A673 (cell line): Measurements from ENCODE around the gene DNAJC28.

Experiments
- EZH2 ChIP-seq: fragments of 200-600 bp; sonication (generic); IDR thresholded peaks from 2 replicates; pipeline ENCODE4 v1.6.1; 2017; ENCODE audit warnings: borderline replicate concordance, low read depth, mild to moderate bottlenecking, mixed read lengths, antibody characterized with exemption, low read length; ENCODE audit not compliant: poor library complexity, severe bottlenecking
- TF ChIP-seq, protein P1 (sequence below): fragments of 300-800, 200-600 bp; sonication (generic); conservative IDR thresholded peaks from 2 replicates; pipeline ENCODE4 v1.5.1; 2017; ENCODE audit warnings: low read depth, mild to moderate bottlenecking, antibody characterized with exemption, low read length, moderate library complexity, mixed read lengths

DNA sequence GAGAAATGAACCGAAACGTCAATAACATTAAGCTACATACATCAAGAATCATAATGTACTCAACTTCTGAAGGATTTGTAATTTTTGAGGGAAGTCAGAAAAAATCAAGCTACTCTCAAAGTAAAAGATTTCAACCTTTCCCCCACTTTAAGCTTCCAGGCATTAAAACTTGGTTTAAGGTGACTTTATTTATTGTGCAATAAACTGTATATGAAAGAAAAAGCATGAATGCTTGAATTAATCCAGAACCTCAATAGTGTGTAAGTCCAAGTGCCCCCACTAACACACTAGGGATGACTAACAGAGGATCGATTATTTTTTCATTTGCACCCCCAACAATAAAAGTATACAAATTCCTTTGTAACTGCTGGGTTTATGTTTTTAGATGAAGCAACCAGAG, 39.5 kb upstream of the DNAJC28 start:
- TF ChIP-seq, protein P1, sequence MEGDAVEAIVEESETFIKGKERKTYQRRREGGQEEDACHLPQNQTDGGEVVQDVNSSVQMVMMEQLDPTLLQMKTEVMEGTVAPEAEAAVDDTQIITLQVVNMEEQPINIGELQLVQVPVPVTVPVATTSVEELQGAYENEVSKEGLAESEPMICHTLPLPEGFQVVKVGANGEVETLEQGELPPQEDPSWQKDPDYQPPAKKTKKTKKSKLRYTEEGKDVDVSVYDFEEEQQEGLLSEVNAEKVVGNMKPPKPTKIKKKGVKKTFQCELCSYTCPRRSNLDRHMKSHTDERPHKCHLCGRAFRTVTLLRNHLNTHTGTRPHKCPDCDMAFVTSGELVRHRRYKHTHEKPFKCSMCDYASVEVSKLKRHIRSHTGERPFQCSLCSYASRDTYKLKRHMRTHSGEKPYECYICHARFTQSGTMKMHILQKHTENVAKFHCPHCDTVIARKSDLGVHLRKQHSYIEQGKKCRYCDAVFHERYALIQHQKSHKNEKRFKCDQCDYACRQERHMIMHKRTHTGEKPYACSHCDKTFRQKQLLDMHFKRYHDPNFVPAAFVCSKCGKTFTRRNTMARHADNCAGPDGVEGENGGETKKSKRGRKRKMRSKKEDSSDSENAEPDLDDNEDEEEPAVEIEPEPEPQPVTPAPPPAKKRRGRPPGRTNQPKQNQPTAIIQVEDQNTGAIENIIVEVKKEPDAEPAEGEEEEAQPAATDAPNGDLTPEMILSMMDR: no peak
- no peak for TF ChIP-seq EZH2
